Prostate gland (tissue), 2 donors: Measurements from ENCODE around the gene NUBPL.

Experiments used
- POLR2AphosphoS5 ChIP-seq: sonication (generic); formaldehyde crosslinking; IDR thresholded peaks from one replicate; pipeline ENCODE4 v1.6.1; 2017; ENCODE audit warnings: antibody characterized with exemption
- TF ChIP-seq, protein P1 (sequence below), 4 experiments: fragments of 200-600 bp in 2 of 4; fragments of 450-650 bp in 2 of 4; sonication (generic) in 2 of 4; IDR thresholded peaks; 1 replicate in 3 of 4; 2 replicates in 1 of 4; pipeline ENCODE4 v1.5.1; 2016 to 2019; ENCODE audit warnings: antibody characterized with exemption in 4 of 4, mild to moderate bottlenecking in 2 of 4, moderate library complexity in 2 of 4

GRCh38 chr14:31774567-31774966 lies 213.4 kb downstream of the NUBPL start:
- no peak for TF ChIP-seq POLR2AphosphoS5
- TF ChIP-seq, protein P1, sequence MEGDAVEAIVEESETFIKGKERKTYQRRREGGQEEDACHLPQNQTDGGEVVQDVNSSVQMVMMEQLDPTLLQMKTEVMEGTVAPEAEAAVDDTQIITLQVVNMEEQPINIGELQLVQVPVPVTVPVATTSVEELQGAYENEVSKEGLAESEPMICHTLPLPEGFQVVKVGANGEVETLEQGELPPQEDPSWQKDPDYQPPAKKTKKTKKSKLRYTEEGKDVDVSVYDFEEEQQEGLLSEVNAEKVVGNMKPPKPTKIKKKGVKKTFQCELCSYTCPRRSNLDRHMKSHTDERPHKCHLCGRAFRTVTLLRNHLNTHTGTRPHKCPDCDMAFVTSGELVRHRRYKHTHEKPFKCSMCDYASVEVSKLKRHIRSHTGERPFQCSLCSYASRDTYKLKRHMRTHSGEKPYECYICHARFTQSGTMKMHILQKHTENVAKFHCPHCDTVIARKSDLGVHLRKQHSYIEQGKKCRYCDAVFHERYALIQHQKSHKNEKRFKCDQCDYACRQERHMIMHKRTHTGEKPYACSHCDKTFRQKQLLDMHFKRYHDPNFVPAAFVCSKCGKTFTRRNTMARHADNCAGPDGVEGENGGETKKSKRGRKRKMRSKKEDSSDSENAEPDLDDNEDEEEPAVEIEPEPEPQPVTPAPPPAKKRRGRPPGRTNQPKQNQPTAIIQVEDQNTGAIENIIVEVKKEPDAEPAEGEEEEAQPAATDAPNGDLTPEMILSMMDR (IDR thresholded peaks at IDR 0.05) = no peak
